AG20443 (cell line): Measurements from ENCODE around the gene EGF.
A peak's percentile ranks its signal among the peaks of the same experiment; 100 is the strongest.

Experiments
- DNase-seq: peaks from one replicate; pipeline ENCODE4 v3.0.0; 2012; ENCODE audit warnings: low spot score, mixed read lengths

EGF gene

DNA sequence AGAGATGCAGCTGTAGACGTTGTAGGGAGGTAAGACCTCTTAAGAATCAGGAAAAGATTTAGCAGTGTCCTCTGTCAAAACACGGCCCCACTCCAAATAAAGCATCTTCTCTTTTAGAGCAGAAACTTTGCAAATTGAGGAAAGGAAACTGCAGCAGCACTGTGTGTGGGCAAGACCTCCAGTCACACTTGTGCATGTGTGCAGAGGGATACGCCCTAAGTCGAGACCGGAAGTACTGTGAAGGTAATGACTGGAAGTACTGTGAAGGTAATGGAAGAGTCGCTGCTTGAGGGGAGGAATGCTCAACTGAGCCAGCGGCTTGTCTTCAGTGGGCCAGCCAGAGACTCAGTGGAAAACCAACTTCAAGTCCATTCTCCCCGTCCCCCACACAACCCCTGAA is 46.5 kb downstream of the EGF start:
- no peak for DNase-seq

DNA sequence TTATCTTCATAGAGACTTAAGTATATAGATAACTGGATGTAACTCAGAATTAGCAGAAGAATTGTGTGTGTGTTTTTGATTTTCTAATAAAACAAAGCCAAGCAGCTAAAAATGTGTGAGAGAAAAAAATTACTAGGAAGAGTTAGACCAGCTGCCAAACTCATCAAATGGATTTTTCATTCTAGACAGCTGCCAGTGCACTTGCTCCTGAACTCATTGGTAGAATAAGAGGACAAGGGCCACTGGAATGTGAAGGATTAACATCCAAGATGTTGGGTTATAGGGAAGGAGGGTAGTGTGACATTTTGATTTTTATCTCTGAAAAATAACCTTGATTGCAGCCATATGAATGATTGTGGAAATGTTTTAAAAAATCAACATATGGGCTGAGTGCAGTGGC is 49.7 kb downstream of the EGF start:
- no peak for DNase-seq

DNA sequence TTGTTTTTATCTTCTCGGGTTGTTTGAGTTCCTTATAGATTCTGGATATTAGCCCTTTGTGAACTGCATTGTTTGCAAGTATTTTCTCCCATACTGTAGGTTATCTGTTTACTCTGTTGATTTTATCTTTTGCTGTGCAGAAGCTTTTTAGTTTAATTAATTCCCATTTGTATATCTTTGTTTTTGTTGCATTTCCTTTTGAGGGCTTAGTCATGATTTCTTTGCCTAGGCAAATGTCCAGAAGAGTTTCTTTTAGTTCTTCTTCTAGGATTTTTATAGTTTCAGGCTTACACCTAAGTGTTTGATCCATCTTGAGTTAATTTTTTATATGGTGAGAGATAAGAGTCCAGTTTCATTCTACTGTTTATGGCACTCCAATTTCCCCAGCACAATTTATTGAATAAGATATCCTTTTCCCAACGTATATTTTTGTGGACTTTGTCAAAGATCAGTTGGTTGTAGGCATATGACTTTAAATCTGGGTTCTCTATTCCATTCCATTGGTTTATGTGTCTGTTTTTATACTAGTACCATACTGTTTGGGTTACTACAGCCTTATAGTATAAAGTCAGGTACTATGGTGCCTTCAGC is 54.3 kb downstream of the EGF start:
- no peak for DNase-seq

DNA sequence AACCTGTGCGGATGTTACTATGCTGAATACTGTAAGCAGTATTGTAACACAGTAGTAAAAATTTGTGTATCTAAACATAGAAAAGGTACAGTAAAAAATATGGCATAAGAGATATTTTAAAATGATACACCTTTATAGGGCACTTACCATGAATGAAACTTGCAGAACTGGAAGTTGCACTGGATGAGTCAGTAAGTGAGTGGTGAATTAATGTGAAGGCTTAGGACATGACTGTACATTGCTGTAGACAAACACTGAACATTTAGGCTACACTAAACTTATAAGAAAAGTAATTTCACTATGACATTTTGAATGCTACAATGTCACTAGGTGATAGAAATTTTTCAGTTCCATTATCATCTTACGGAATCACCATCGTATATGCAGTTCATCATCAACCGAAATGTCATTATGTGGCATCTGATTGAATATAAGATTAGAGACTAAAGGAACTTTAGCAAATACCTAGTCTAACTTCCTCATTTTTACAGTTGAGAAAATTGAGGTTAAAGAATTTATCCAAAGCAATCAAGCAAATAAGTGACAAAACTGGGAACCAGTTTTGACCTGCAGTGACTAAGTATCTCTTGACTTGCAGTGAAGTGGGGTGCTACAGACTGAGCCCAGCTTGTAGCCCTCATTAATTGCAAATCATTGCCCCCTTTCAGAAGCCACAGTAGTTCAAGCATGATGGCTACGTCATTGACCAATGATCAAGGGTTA is 55.3 kb downstream of the EGF start:
- DNase-seq, result no peak

DNA sequence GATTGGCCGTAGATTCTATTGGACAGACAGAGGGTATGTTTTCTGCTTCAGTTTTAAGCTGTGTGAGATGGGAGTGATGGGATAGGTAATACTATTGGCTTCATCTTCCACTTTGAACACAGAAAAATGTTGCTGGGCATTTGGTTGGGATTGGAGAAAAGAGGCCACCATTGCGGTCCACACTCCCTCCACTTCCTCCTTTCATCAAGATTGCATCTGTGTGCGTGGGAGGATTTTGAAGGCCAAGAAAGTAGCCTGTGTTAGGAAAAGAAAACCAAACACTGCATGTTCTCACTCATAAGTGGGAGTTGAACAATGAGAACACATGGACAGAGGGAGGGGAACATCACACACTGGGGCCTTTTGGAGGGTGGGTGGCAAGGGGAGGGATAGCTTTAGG is 56.4 kb downstream of the EGF start:
- DNase-seq, result no peak

DNA sequence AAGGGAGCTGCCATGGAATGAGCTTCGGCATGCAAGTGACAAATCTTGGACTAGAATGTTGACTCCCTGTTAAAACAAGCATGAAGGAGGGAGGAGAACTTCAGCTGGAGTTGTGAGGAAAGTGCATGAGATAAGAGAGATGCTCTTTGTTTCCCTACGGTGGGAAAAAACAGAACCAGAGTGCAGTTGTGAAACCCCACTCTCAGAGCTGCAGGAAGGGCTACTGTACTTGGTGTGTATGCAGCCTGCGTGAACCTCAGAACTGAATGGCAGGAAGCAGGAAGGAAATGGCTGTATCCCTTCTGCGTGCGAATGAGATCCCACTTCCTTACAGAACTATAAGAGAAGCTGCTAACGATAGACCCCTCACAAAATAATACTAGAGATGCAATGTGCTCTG is 57.2 kb downstream of the EGF start:
- DNase-seq, result no peak

DNA sequence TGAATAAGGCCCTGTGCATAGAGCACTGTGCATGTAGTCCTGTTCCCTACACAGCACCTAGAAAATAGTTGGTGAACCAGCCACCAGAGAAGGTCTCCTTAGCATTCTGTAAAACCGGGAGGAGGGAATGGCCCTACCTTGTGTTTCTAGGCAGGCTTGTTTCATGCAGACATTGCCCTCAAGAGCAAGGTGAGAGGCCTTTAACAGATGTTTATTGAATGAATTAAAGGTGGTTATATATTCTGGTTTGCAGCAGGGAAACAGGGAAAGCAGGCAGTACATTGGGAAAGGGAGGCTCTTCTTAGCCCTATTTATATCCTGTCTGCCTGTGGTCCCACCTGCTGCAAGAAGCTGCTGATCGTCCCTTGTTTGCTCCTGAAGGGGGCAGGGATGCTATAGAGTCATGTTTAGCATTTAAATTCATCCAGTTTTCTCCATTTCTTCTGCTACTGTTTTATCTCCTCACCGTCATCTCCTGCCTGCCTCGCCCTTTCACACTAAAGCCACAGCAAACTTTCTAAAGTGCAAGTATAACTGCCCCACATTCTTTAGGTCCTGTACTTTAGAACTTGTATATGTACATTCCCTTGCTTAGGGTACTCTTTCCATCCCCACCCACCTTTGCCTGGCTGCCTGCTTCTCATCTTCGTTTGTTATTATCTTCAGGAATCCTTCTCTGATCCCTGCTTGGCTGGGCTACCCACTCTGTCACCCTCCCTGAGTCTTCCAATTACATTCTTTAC is 60.3 kb downstream of the EGF start:
- DNase-seq, result no peak

DNA sequence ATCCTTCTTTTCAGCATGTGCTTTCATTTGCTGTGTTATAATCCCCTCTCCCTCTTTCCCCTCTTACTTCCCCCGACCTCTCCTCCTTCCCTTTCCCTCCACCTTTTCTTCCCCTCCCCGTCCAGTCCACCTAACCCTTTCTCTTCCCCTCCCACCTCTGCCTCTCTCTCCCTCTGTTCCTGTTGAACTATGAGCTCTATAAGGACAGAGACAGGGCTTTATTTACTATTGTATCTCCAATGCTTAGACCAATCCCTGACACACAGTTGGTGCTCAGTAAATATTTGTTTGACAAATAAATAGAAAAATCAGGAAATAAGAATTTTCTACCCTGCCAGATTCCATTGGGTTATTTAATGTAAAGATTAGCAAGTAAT is 60.8 kb downstream of the EGF start:
- no peak for DNase-seq

DNA sequence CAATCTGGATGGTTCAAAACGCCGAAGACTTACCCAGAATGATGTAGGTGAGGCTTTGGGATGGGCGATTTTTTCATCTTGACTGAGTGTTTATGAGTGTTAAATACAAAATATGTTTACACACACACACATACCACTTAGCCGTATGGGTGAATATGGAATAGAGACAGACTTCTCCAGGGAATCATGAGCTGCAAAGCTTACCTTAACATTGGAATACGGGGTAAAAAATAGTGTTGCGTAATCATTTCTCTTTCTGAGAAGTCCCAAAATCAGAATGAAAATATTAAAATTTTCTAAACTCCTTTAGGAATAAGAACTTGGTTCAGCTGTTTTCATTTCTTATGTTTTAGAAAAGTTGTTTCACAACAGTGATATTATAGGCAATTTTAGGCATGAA is 63.5 kb downstream of the EGF start:
- no peak for DNase-seq

DNA sequence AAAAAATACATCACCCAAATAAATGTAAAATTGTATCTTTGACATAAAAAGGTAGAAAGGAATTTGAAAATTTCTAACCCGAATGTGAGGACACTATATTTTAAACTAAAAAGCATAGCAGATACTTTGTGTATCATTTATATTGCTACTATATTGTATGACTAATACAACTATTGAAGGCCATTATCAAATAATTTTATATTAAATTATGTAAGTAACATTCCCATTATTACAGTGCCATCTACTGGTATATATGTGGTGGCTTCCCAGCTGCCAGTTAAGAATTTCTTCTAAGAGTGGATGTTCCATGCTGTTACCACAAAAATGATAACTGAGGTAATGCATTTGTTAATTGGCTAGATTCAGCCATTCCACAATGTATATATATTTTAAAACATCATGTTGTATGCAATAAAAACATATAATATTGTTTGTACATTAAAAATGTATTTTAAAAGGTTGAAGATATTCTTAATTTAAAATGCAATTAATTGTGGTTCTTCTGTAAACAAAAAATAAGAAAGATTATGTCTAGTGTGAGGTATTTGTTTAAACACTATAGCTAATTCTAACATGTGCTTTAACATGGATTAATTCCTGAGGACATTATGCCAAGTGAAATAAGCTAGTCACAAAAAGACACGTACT is 65.3 kb downstream of the EGF start:
- peak; percentile 54 for DNase-seq

DNA sequence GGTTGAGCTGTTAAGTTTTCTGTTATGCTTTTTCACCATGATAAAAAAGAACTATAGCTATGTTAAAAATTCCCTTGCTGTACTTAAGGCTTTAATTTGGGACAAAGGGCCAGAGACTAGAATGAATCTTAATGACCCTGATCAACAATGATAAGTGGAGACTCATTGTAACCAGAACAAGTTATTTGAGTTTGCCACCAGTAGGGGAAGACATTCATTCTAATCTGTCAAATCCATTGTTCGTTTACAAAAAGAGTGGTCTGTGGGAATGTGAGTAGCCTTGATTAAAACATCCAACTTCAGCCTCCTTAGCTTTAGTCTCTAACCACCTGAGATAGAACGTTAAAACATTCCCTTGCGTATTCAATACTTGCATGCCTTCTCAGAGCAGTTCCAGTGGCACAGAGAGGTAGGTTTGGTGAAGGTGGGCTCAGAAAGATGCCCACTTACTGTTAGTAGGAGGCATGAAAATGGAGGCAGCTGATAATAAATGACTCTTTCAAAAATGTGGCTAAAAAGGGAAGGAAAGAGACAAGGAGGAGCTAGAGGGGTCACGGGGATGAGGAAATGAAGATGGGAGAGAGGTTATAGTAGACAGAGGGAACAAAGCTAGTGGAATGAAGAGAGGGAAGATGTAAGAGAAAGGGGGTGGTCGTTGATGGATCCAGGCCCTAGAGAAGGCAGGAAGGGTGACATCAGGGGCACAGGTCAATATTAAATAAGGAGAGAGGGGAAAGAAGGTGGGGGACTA is 66.2 kb downstream of the EGF start:
- DNase-seq, result no peak

DNA sequence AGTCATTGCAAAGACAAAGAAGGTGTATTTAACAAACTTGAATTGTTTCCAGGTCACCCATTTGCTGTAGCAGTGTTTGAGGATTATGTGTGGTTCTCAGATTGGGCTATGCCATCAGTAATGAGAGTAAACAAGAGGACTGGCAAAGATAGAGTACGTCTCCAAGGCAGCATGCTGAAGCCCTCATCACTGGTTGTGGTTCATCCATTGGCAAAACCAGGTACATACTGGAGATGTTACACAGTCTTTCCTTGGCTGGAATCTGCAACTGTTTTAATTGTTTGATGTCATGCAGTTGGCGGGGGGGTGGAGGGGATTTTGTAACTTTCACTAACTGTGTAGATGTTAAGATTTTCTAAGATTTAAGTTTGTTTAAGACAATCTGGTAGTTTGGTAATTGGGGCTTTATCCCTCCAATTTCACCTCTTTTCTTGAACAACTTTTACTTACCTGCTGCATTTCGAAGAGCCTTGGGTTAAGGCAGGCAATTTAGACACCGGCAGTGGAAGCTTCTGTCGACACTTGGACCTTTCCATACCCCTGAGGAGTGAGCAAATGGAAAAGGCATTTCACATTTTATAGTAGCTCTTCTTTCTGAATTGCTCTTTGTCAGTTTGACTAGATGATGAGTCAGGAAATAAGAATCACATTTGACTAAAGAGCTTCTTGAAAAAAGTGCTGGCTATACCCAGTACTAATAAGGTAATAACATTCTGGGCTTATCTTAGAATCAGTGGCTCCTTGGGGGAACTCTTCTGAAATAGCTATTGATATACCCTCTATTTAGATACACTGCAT is 67.4 kb downstream of the EGF start:
- DNase-seq, result peak; percentile 47

DNA sequence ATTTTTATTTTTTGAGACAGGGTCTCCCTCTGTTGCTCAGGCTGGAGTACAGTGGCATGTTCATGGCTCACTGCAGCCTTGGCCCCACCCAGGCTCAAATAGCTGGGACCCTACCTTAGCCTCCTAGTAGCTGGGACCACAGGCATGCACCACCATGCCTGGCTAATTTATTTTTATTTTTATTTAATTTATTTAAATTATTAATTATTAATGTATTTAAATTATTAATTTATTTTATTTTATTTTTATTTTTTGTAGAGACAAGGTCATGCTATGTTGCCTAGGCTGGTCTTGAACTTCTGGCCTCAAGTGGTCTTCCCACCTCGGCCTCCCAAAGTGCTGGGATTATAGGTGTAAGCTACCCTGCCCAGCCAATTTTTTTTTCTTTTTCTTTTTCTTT is 69.3 kb downstream of the EGF start:
- no peak for DNase-seq

DNA sequence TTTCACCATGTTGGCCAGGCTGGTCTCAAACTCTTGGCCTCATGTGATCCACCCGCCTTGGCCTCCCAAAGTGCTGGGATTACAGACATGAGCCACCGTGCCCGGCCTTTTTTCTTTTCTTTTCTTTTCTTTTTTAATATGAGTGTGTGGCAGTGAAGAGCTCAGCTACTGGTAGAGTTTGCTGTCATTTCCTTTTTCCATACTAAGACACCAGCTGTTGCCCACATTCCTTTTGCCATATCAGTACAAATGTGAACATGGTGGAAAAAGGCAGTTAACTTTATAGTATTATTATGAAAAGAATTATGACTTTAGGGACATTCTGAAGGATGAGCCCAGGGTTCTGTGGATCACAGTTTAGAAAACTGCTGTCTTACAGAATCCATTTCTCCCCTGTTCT is 69.8 kb downstream of the EGF start:
- DNase-seq, result no peak

DNA sequence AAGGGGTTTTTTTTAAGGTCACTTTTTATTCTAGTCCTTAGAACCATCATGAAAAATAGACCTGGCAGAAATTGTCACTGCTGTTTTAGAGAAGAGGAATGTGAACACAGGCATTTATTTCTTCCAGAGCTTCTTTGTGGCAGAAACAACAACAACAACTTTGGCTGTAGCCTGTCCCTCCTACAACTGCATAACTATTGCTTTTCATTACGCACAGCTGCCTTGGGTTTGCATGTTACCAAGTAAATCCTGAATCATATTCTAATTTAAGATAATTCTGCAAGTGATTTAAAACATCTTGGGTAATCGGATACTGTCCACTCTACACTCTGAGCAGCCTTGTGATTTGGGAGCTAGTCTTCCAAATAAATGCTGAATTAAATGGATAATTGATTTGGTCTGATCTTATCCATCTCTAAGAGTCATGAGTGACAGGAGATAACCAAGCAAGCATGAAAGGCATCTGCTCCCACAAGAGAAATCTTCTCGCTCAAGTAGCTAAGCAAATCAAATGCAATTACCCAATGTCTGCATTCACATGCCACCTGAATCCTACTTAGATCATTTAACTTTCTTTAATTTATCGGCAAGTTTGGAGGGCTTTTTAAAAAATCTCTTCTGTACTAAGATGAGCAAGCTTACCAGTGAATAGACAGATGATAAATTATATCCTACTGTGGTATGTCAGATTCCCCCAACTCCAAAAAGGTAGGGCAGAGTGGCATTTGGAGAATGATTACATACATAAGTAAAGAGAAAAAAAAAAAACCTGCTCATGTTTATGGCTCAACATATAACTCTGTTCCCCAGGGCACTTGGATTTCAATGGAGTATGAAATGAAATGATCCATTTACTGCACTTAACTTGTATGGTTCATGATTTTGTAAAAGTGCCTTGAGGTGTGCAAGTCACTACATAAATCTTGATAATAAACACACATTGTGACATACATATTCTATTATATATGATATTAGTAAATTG is 73.6 kb downstream of the EGF start:
- DNase-seq, result peak; percentile 56

DNA sequence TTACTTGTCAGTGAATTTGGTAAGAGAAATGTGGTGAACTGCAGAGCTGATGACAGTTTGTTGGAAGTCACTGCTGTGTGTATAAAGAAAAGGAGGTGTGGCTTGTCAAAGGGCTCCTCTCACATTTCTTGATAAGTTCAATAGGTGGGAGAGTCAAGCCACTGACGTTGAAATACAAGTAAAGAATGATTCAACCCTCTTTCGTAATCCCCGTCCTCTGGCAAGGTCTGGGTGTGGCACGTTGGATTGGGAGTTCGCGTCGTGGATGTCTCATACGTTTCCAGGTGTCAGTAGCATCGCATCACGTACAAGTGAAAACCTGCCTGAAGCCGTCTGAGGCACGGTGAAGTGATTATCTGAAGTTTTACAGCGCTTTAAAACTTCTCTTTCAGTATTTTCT is 76.4 kb downstream of the EGF start:
- DNase-seq, result no peak

DNA sequence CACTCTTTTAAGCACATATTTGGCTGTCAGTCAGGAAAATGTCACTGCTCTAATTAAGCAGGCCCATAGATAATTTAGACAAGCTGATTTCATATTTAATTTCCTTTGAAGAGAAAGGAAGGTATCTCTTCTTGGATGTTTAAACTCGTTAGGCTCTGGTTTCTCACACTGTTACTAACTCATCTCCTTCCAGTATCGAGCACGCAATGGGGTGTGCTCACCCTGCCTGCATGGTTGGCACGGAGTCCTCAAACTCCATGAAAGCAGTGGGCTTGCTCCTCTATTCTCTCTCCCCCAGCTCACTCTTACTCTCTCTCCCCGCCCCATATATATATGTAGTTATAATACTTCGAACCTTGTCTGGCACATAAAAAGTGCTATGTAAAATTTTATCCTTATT is 76.9 kb downstream of the EGF start:
- DNase-seq, result no peak

DNA sequence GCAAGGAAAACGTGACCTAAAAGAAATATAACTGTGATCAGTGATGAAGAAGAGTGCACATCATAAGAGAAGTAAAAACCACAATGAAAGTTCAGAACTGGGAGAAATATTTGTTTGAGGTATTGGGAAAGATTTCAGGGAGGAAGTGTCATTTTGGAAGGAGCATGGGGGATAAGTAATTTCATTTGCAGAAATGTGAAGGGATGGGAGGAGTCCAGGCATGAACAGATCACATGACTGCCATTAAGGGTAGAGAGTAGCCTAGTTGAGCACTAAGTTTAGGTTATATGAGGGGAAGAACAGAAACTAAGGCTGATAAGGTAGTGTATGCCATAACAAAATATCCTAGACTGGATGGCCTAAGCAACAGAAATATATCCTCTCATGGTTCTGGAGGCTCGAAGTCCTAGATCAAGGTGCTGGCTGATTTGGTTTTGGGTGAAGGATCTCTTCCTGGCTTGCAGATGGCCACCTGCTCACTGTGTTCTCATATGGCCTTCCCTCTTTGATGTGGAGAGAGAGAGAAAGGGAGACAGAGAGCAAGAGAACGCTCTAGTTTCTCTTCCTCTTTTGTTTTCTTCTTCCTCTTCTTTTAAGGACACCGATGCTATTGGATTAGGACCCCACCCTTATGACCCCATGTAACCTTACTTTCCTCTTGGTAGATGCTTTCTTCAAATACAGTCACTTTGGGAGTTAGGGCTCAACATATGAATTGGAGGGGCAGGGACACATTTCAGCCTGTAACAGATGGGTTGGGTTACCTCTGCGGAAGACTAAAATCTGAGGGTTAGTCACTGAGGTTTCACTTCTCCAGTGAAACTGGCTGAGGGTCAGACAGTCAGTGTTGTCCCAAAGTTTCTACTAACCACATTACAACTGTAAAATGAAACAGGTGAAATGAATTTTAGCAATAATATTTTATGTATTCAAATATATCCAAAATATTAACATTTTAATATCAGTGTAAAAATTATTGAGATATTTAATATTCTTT is 77.9 kb downstream of the EGF start:
- no peak for DNase-seq

DNA sequence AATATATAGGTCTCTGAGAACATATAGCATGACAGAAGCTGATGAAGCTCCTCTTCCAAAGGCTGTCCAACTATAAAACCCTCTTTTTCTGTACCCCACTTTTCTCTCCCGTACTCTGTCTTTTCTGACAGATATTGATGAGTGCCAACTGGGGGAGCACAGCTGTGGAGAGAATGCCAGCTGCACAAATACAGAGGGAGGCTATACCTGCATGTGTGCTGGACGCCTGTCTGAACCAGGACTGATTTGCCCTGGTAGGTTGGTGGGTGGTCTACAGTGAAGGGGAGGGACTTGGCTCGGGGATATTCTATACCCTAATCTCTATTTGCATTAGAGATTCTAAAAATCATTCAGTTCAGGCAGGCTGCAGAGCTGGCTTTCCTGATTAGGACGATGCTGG is 80.4 kb downstream of the EGF start:
- DNase-seq, result no peak
